ENCODE measurements around the gene GALNT9.
A peak's percentile ranks its signal among the peaks of the same experiment; 100 is the strongest.

GALNT9 gene

DNA sequence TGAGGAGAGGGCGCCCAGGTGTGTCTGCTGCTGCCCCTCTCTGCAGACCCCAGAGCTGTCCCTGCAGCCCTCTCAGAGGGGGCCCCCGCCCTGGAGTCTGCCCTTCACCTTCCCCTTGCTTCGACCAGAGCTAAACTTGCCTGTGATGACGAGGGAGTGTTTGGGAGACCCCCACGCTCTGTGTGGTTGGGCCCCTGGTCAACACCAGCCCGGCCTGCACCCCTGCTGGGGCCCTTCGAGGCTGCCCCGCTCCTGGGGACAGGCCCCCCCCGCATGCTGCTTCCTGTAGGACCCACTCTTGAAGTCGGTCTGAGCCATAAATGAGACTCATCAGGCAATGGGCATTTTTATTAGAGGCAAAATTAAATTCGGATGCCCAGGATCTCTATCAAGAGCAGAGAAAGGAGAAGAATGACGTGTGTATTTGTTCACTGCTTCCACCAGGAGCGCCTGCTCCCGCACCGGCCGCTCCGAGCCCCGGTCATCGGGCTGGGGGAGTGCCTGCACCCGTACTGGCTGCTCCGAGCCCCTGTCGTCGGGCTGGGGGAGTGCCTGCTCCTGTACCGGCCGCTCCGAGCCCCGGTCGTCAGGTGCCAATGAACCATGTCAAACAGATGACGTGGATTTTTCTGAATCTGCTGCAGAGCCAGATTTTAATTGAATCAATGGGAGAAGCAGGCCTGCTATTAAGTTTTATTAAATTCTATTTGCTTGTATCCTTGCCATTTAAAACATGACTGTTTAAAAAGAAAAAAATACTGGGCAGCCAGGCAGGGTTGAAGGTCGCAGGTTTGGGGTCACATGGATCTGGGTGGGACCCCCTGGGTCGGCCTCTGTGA lies 137.5 kb downstream of the GALNT9 start:
- Histone ChIP-seq H3K4me2 (ENCODE audit: low read length) (no peak overlapping the region), H3K27me3 (ENCODE audit: low read depth, low read length) (no peaks in the 10 kb centered on the region), H3K9ac (ENCODE audit: low read length) (no peak overlapping the region), H3K79me2 (ENCODE audit: low read length) (no peaks in the 10 kb centered on the region), H3K4me3 (ENCODE audit: low read length) (no peak overlapping the region), H2AFZ (ENCODE audit: low read depth, low read length) (no peak overlapping the region), H4K20me1 (ENCODE audit: insufficient read depth, low read length) (no peaks in the 10 kb centered on the region), H3K4me1 (ENCODE audit: low read length) (no peaks in the 10 kb centered on the region), H3K36me3 (replicated peaks; ENCODE audit: low read depth, low read length) (no peaks in the 10 kb centered on the region), H3K27ac (ENCODE audit: low read length) (no peak overlapping the region), H3K9me3 (ENCODE audit: insufficient read depth, low read length) (no peaks in the 10 kb centered on the region)
- TF ChIP-seq, protein P1, sequence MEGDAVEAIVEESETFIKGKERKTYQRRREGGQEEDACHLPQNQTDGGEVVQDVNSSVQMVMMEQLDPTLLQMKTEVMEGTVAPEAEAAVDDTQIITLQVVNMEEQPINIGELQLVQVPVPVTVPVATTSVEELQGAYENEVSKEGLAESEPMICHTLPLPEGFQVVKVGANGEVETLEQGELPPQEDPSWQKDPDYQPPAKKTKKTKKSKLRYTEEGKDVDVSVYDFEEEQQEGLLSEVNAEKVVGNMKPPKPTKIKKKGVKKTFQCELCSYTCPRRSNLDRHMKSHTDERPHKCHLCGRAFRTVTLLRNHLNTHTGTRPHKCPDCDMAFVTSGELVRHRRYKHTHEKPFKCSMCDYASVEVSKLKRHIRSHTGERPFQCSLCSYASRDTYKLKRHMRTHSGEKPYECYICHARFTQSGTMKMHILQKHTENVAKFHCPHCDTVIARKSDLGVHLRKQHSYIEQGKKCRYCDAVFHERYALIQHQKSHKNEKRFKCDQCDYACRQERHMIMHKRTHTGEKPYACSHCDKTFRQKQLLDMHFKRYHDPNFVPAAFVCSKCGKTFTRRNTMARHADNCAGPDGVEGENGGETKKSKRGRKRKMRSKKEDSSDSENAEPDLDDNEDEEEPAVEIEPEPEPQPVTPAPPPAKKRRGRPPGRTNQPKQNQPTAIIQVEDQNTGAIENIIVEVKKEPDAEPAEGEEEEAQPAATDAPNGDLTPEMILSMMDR (IDR thresholded peaks at IDR 0.05; ENCODE audit: low read depth, low read length) = no peak
- TF ChIP-seq EZH2phosphoT487 (IDR thresholded peaks at IDR 0.05; ENCODE audit: low read depth) = no peak

DNA sequence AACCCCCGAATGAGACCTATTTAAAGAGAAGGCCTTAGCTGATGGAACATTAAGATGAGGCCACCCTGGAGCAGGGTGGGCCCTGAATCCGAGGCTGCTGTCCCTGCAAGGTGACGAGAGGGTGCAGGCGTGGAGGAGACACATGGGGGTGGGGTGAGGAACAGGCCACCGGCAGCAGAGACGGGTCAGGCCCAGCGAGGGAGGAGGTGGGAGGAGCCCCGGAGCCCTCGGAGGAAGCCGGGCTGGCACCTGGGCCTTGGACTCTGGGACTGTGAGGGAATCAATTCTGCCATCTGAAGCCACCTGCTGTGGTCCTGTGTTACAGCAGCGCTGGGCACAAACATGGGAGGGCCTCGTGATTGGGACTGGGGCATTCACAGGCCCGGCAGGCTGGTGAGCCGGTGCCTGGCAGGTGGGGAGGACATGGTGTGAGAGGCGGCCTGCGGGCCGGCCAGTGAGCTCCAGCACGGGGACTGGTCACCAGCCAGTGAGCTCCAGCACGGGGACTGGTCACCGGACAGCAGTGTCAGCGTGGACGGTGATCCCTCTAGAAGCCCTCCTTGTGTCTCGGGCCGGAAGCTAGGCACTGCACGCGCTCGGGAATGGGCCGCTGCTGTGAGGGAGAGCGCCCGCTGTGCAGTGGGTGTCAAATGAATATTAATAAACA lies 138.4 kb downstream of the GALNT9 start:
- no peaks in the 10 kb centered on the region for H4K20me1 ChIP-seq (ENCODE audit: insufficient read depth, low read length)
- no peaks in the 10 kb centered on the region for H3K4me1 ChIP-seq (ENCODE audit: low read length)
- no peak overlapping the region for H2AFZ ChIP-seq (ENCODE audit: low read depth, low read length)
- H3K27me3 ChIP-seq (ENCODE audit: low read depth, low read length) = no peaks in the 10 kb centered on the region
- H3K4me3 ChIP-seq (ENCODE audit: low read length) = no peak overlapping the region
- TF ChIP-seq, protein P1 (IDR thresholded peaks at IDR 0.05; ENCODE audit: low read depth, low read length) = no peak
- TF ChIP-seq EZH2phosphoT487 (IDR thresholded peaks at IDR 0.05; ENCODE audit: low read depth) = no peak
- H3K79me2 ChIP-seq (ENCODE audit: low read length) = no peaks in the 10 kb centered on the region
- H3K9ac ChIP-seq (ENCODE audit: low read length) = no peak overlapping the region
- H3K36me3 ChIP-seq (replicated peaks; ENCODE audit: low read depth, low read length) = no peaks in the 10 kb centered on the region
- H3K9me3 ChIP-seq (ENCODE audit: insufficient read depth, low read length) = no peaks in the 10 kb centered on the region
- H3K4me2 ChIP-seq (ENCODE audit: low read length) = no peak overlapping the region
- no peak overlapping the region for H3K27ac ChIP-seq (ENCODE audit: low read length)

DNA sequence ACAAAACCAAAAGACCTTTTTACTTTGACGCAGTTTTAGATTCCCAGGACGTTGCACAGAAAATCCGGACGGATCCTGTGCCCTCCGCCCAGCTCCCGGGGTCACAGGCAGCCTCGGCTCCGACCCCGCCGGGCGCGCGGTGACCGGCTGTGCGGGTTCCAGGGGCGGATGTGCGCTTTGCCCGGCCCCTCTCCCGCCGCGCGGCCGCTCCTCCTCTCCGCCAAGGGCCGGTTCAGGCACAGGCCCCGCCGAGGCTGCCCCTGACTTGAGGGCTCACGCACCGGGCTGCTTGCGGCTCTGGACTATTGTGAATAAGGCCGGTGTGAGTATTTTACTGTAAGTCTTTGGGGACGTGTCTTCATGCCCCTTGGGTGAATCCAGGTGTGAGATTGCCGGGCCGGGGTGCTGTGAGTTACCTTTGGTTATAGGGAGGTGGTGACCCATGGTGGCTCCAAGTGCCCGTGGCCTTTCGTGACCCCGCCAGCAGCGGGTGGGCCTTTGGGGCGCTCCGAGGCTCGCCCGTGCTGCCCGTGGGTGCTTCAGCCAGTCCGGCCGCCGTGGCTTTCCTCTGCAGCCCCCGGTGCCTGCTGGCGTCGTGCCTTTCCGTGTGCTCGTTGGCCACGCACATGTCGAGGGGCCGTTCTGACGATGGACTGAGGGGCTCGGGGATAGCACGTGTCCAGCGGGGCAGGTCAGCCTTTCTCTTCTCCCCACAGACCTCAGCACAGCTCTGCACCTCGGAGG lies 139.2 kb downstream of the GALNT9 start:
- Histone ChIP-seq H3K4me2 (ENCODE audit: low read length) (peak overlapping the region; percentile 65), H3K27me3 (ENCODE audit: low read depth, low read length) (no peaks in the 10 kb centered on the region), H3K9ac (ENCODE audit: low read length) (peak overlapping the region; percentile 10; the same call in 1 of the 2 replicates), H3K4me3 (ENCODE audit: low read length) (peak overlapping the region; percentile 71), H3K36me3 (replicated peaks; ENCODE audit: low read depth, low read length) (no peaks in the 10 kb centered on the region), H3K9me3 (ENCODE audit: insufficient read depth, low read length) (no peaks in the 10 kb centered on the region), H3K27ac (ENCODE audit: low read length) (no peak overlapping the region), H4K20me1 (ENCODE audit: insufficient read depth, low read length) (no peaks in the 10 kb centered on the region), H2AFZ (ENCODE audit: low read depth, low read length) (peak overlapping the region; percentile 46), H3K4me1 (ENCODE audit: low read length) (no peaks in the 10 kb centered on the region), H3K79me2 (ENCODE audit: low read length) (no peaks in the 10 kb centered on the region)
- no peak for TF ChIP-seq EZH2phosphoT487 (IDR thresholded peaks at IDR 0.05; ENCODE audit: low read depth)
- TF ChIP-seq, protein P1 (IDR thresholded peaks at IDR 0.05; ENCODE audit: low read depth, low read length) = no peak

All from OCI-LY3 (cell line).